ENCODE results near the gene MUC21. TPM values are rescaled to one million over a fixed set of nuclear protein-coding genes. Genes with fewer than 3 reads are reported as not detected.

Gene MUC21
- total and polyA plus RNA-seq, 2 of the 8 experiments (the other 6 are each of a cell fraction or from before 2014, with no cell fraction given): not detected

DNA sequence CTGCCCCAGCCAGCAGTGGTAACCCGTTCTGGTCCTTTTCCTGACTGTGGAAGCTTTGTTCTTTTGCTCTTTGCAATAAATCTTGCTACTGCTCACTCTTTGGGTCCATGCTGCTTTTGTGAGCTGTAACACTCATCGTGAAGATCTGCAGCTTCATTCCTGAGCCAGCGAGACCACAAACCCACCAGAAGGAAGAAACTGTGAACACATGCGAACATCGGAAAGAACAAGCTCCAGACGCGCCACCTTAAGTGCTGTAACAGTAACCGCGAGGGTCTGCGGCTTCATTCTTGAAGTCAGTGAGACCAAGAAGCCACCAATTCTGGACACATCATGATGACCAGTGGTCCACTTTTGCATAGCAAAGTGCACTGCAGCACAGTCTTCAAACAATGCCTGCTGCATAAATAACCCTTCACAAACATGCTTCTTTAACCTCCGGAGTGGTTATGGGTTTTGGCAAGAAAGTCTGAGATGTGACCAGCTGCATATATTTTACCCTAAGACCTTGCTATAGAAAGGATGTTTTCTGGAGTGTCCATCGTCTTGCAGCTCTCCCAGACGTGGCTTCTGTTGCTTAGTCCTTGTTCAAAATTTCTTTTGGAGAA is 17.9 kb downstream of the MUC21 start (continued):
- TF ChIP-seq, protein P1, sequence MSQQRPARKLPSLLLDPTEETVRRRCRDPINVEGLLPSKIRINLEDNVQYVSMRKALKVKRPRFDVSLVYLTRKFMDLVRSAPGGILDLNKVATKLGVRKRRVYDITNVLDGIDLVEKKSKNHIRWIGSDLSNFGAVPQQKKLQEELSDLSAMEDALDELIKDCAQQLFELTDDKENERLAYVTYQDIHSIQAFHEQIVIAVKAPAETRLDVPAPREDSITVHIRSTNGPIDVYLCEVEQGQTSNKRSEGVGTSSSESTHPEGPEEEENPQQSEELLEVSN (IDR thresholded peaks at IDR 0.05): no peak
- TF ChIP-seq BACH1 (IDR thresholded peaks at IDR 0.05; ENCODE audit: low read length) (no peak), TAF1 (IDR thresholded peaks at IDR 0.05; ENCODE audit: low read depth, low read length) (no peak), SP2 (IDR thresholded peaks at IDR 0.05; ENCODE audit: low read length) (no peak), TBP (IDR thresholded peaks at IDR 0.05; ENCODE audit: low read depth, low read length) (no peak), POLR2AphosphoS5 (IDR thresholded peaks at IDR 0.05; ENCODE audit: low read depth, low read length) (no peak), CHD1 (IDR thresholded peaks at IDR 0.05; ENCODE audit: low read depth, low read length) (no peak), SIRT6 (IDR thresholded peaks at IDR 0.05; ENCODE audit: low read length) (no peak), NANOG (IDR thresholded peaks at IDR 0.05; ENCODE audit: insufficient read depth, low read depth, low read length, poor library complexity, severe bottlenecking) (no peak)
